PFSK-1 (cell line): ENCODE data around the gene PCNT.

Experiments used
- POLR2AphosphoS5 ChIP-seq: IDR thresholded peaks from 2 replicates; pipeline ENCODE4 v1.6.1; 2012; ENCODE audit warnings: low read depth, mild to moderate bottlenecking, control low read depth, low read length, moderate library complexity
- SIN3A ChIP-seq: IDR thresholded peaks from 2 replicates; pipeline ENCODE4 v1.6.1; 2012; ENCODE audit warnings: mild to moderate bottlenecking, low read length, moderate library complexity, borderline replicate concordance; ENCODE audit not compliant: insufficient read depth
- TAF1 ChIP-seq: IDR thresholded peaks from 2 replicates; pipeline ENCODE4 v1.6.1; 2012; ENCODE audit warnings: low read length, control low read depth, borderline replicate concordance; ENCODE audit not compliant: insufficient read depth

DNA sequence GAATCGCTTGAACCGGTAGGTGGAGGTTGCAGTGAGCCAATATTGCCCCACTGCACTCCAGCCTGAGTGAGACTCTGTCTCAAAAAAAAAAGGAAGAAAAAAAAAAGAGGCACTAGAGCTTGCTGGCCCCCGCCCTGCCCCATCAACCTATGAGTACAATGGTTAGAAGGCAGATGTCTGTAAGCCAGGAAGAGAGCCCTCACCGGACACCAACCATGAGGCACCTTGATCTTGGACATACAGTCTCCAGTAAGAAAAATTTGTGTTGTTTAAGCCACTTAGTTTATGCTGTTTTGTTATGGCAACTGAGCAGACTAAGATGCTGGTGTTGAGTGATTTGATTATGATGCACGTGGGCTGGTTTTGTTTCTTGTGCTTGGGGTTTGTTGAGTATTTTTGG, 168.9 kb downstream of the PCNT start:
- TF ChIP-seq TAF1 (no peak), POLR2AphosphoS5 (no peak), SIN3A (no peak)
